ENCODE data around the gene HEXB. TPM values are rescaled to one million over a fixed set of nuclear protein-coding genes. Genes with fewer than 3 reads are reported as not detected.
A peak's percentile ranks its signal among the peaks of the same experiment; 100 is the strongest.

HEXB gene
- polyA plus RNA-seq: 100 to 1,000 TPM; 122 to 199 (median 128) TPM

DNA sequence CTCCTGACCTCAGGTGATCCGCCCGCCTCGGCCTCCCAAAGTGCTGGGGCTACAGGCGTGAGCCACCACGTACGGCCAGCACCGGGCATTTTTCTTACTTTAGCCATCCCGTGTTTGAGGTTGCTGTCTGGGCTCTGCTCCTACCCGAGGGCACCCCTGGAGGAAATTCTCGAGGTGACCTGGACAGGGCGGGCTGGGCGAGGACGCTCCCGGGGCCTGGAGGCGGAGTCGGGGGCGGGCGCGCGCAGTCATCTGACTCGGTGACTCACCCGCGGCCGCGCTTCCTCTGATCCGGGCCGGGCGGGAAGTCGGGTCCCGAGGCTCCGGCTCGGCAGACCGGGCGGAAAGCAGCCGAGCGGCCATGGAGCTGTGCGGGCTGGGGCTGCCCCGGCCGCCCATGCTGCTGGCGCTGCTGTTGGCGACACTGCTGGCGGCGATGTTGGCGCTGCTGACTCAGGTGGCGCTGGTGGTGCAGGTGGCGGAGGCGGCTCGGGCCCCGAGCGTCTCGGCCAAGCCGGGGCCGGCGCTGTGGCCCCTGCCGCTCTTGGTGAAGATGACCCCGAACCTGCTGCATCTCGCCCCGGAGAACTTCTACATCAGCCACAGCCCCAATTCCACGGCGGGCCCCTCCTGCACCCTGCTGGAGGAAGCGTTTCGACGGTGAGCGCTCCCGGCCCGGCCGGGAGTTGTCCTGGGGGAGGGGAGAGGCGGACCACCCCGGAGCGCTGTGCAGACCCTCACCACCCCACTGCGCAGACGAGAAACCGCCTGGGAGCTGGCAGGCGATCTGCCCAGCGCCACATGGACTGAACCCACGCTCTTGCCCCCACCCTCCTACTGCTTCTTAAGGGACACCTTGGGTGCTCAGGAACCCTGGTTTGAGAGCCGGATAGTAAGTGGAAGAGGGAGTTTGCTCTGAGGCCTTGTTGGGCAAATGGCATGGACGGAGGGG is at the start of gene HEXB:
Gene HEXB (plus strand): TSS at position 334 of the 952 bp plus-strand sequence. CDS start 28 bp downstream, at position 362.
- Mint-ChIP-seq H3K27me3 (ENCODE audit: low read depth in 3 of 3) (peaks cover 0 to 12% (median 2%) of the 10 kb centered on the region in 3 donors), H3K36me3 (peaks cover 0 to 13% (median 0%) of the 10 kb centered on the region in 3 donors), H3K9me3 (no peaks in the 10 kb centered on the region), H3K4me1 (peaks cover 24 to 31% of the 10 kb centered on the region in 2 donors), H3K4me3 (peak within 1 kb of the TSS; percentile 83 to 89 (median 84)), H3K27ac (peak within 1 kb of the TSS; percentile 51 to 90 (median 82))
- DNase-seq: peak; percentile 80 to 81 (median 81)

- Mint-ChIP-seq H3K4me3 (no peak overlapping the region), H3K27me3 (ENCODE audit: low read depth in 3 of 3) (peaks cover 4 to 27% (median 19%) of the 10 kb centered on the region in 3 donors), H3K27ac (peak overlapping the region in 1 of 6 donors; percentile 20), H3K4me1 (peaks cover 41% of the 10 kb centered on the region in 2 donors), H3K9me3 (no peaks in the 10 kb centered on the region), H3K36me3 (peaks cover 5 to 18% (median 8%) of the 10 kb centered on the region in 3 donors)
- DNase-seq: no peak
Measured at GRCh38 chr5:74636149-74636548, 48.9 kb upstream of the HEXB start.

DNA sequence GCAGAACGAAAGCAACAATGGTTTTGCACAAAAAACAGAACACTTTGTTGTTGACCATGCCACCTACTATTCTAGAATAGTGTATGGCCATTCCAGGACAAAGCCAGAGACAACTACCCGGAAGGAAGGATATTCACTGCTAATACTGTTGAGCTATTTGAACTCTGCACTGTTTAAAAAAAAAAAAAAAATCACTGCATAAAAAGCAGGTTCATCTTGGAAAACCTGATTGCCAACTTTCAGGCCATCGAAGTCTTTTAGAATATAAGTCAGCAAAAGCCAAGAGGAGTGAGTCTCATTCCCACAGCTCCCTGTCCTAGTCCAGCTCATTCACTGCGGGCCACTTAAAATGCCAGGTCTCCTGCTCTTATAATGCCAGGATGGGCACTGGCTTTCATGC is 48.5 kb upstream of the HEXB start:
- H3K36me3 Mint-ChIP-seq: peaks cover 5 to 18% (median 8%) of the 10 kb centered on the region in 3 donors
- H3K27ac Mint-ChIP-seq: peak overlapping the region in 1 of 6 donors; percentile 20
- peaks cover 4 to 24% (median 18%) of the 10 kb centered on the region in 3 donors for H3K27me3 Mint-ChIP-seq (ENCODE audit: low read depth in 3 of 3)
- peaks cover 39 to 41% of the 10 kb centered on the region in 2 donors for H3K4me1 Mint-ChIP-seq
- no peak for DNase-seq
- H3K4me3 Mint-ChIP-seq: no peak overlapping the region
- no peaks in the 10 kb centered on the region for H3K9me3 Mint-ChIP-seq

DNA sequence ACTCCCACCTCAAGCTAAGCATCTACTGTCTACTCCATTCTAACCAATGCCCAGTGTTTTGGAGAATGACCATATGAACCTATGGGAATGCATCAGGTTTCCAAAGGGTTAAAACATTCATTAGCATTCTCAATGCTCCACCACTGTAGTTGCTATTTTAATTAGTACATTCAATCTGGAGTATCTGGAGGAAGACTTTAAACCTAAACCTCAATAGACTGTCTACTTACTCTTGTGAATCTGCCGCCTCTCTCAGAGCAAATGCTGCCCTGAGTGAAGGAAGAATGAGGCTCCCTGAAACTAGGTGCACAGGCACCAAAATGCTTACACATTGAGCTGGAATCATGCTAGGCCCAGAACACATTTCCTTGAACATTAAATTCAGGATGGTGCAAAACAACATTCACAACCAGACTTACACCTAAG is 46.5 kb upstream of the HEXB start:
- peak overlapping the region; percentile 88 to 96 (median 94) for H3K4me3 Mint-ChIP-seq

DNA sequence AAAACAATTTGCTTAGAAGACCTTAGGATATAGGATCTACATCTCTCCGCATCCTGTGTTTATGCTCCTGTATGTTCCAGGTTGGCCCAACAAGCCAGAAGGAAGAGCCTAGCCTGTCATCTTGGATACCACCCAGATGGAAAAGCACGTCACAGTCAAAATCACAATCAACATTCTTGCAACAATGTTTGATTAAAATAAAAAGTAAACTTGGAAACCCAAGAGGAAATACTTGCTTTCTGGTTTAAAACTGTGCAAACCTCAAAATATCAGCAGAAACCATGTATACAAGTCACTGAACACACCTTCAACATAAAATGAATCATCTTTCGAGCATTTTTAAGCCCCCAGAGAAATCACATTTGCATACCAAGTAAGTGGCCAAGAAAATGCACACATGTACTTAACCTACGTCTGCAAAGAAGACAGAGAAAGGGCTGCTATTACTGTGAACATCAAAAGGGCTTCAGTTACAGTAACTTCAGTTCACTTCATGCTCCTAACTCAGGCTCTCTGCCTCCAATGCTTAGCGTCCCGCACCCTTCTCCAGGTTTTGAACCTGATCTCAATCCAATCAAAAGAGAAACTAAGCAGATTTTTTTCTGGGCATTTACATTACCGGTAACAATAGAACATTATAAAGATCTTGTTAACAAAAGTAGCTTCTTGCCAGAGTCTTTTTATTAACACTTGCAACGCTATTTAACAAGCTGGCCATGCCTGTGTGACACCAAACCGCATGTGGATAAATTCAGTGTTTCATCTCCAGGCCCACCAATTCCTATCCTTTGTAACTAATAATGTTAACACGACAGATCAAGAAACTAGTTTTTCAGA is 45.8 kb upstream of the HEXB start:
- peaks cover 4 to 20% (median 14%) of the 10 kb centered on the region in 3 donors for H3K27me3 Mint-ChIP-seq (ENCODE audit: low read depth in 3 of 3)
- no peaks in the 10 kb centered on the region for H3K9me3 Mint-ChIP-seq
- peaks cover 37 to 40% of the 10 kb centered on the region in 2 donors for H3K4me1 Mint-ChIP-seq
- peak; percentile 23 to 58 (median 23) for DNase-seq
- H3K4me3 Mint-ChIP-seq: peak overlapping the region; percentile 88 to 96 (median 94)
- peak overlapping the region; percentile 54 to 97 (median 90) for H3K27ac Mint-ChIP-seq
- H3K36me3 Mint-ChIP-seq: peaks cover 0 to 18% (median 8%) of the 10 kb centered on the region in 3 donors

More for the DNA sequence above, 46.5 kb upstream of the HEXB start:
- Mint-ChIP-seq H3K4me1 (peaks cover 37 to 40% of the 10 kb centered on the region in 2 donors), H3K9me3 (no peaks in the 10 kb centered on the region), H3K36me3 (peaks cover 4 to 18% (median 8%) of the 10 kb centered on the region in 3 donors), H3K27ac (peak overlapping the region in 5 of 6 donors; percentile 54 to 97 (median 90)), H3K27me3 (ENCODE audit: low read depth in 3 of 3) (peaks cover 4 to 20% (median 14%) of the 10 kb centered on the region in 3 donors)
- no peak for DNase-seq

GRCh38 chr5:74639807-74640449 is 45.1 kb upstream of the HEXB start:
- Mint-ChIP-seq H3K9me3 (no peaks in the 10 kb centered on the region), H3K4me3 (peak overlapping the region; percentile 88 to 96 (median 94)), H3K27ac (peak overlapping the region; percentile 54 to 97 (median 90)), H3K36me3 (peaks cover 0 to 11% (median 8%) of the 10 kb centered on the region in 3 donors), H3K27me3 (ENCODE audit: low read depth in 3 of 3) (peaks cover 4 to 20% (median 14%) of the 10 kb centered on the region in 3 donors), H3K4me1 (peaks cover 37 to 40% of the 10 kb centered on the region in 2 donors)
- DNase-seq: peak; percentile 29 to 54 (median 36)

DNA sequence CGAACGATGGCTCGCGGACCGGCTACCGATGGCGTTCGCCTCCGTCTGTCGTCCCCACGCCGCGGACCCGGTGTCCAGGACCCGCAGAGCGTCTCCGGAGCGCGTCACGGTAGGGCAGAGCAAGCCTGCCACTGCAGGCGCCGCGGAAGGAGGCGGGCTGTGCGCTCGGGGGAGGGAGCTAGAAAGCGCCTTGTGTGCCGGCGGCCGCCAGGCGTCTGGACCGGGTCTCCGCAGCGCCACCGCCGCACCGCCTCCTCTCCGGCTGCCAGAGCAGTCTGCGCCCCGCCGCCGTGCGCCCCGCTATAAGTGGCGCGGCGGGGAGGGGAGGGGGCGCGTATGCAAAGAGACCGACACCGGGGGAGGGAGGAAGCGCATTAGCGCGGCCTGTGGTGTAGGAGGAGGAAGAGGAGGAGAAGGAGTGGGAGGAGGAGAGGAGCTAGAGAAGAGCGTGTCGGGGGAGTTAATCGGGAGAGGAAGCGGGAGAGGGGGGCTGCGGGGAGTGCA is 44.5 kb upstream of the HEXB start, which contains the start of gene ENC1:
Gene ENC1 (minus strand): TSS at position 279 of the 504 bp plus-strand sequence. CDS start 4,243 bp downstream, outside the sequence.
- no peaks in the 10 kb centered on the region for H3K9me3 Mint-ChIP-seq
- peaks cover 0 to 7% (median 7%) of the 10 kb centered on the region in 3 donors for H3K36me3 Mint-ChIP-seq
- peak; percentile 79 to 89 (median 80) for DNase-seq
- H3K4me1 Mint-ChIP-seq: peaks cover 37 to 40% of the 10 kb centered on the region in 2 donors
- H3K27ac Mint-ChIP-seq: peak within 1 kb of the TSS; percentile 54 to 97 (median 90)
- H3K27me3 Mint-ChIP-seq (ENCODE audit: low read depth in 3 of 3): peaks cover 4 to 20% (median 14%) of the 10 kb centered on the region in 3 donors
- H3K4me3 Mint-ChIP-seq: peak within 1 kb of the TSS; percentile 88 to 96 (median 94)

DNA sequence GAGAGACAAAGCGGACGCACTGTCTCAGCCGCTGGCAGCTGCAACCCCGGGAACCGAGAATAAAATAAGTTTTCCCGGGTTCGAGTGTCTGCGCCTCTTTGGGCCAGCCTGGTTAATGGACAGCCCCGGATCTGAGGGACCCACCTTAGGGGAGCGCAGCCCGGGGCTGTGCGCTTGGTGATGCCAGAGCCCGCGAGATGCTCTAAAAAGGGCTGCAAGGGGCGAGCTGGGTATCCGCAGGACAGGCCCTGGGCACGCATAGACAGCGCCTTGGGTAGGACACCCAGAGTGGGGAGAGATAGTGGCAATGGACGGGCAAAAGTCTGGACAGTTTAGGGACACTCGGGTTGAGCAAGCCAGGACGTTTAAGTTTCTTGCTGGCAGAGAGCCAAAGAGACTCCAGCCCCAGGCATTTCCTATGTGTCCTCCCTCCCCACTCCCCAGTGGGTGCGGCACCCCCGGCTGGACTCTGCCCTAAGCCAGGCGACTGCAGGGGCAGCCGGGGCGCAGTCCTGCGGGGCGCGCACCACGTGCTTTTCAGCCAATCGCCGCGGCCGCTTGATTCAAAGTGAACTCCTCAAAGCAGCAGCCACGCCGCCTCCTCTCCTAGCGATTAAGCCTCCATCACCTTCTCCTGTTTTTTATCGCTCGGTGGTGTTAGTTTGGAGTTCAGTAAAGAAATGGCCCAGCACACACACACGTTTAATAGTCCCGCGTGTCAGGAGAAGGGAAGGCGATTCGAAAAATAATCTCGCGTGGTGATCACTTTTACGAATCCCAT is 43.9 kb upstream of the HEXB start:
- H3K36me3 Mint-ChIP-seq: peaks cover 0 to 1% (median under 1%) of the 10 kb centered on the region in 3 donors
- peak; percentile 31 to 56 (median 46) for DNase-seq
- H3K4me3 Mint-ChIP-seq: peak overlapping the region; percentile 88 to 96 (median 94)
- H3K27me3 Mint-ChIP-seq (ENCODE audit: low read depth in 3 of 3): peaks cover 4 to 20% (median 14%) of the 10 kb centered on the region in 3 donors
- H3K27ac Mint-ChIP-seq: peak overlapping the region; percentile 54 to 97 (median 84)
- peaks cover 37 to 40% of the 10 kb centered on the region in 2 donors for H3K4me1 Mint-ChIP-seq
- H3K9me3 Mint-ChIP-seq: no peaks in the 10 kb centered on the region

DNA sequence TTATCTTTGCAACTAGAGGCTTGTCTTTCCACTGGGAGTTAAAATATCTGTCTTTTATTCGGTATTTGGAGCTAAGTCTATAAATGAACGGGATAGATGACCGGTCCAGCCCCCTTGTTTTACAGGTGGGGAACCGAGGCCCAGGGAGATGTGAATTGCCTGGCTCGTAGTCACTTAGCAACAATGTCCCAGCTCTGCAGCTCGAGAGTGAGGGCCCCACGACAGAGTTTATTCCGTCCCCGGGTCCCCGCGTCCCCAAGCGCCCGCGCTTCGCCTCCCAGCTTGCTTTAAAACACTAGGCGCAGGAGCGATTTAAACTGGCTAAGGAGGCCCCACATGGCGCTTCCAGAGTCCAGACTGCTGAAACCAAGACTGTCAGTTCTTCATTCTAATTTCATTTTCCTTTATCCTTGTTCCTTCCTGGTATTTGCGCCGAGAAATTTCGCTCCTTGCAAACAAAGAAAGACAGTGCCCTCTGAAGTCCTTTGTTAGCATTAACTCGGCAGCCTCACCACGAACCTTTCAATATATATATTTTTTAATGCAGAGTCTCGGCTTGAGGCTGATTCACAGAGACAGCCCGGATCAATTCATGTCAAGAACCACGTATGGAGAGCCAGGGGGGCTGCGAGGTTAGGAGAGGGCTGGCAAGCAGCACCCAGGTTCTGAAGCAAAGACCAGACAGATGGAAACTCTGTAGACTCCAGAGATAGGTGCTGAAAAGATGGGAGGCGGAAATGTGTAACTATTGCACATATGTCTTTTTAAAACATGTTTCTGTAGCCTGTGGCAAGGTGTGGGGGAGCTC is 43.1 kb upstream of the HEXB start:
- Mint-ChIP-seq H3K27ac (peak overlapping the region; percentile 54 to 97 (median 84)), H3K36me3 (no peaks in the 10 kb centered on the region), H3K4me3 (peak overlapping the region; percentile 88 to 96 (median 94))

DNA sequence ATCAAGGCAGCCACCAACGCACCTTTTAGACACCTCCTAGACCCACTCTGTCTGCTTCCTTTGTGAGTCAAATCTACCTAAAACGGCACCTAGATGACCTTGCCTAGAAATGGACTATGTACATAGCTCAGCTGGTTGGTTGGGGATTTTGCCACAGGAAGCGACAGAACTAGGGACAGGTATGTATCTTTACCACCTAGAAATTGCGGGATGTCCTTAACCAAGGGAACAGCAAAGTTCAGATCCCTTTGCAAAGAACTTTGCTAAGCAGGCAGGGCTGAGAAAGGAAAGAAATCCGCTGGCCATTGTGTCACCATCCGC is 42.5 kb upstream of the HEXB start:
- Mint-ChIP-seq H3K27ac (no peak overlapping the region), H3K4me1 (peaks cover 36 to 40% of the 10 kb centered on the region in 2 donors), H3K4me3 (no peak overlapping the region), H3K27me3 (ENCODE audit: low read depth in 3 of 3) (peaks cover 6 to 24% (median 12%) of the 10 kb centered on the region in 3 donors), H3K9me3 (no peaks in the 10 kb centered on the region), H3K36me3 (no peaks in the 10 kb centered on the region)
- DNase-seq: no peak

More for the DNA sequence above, 43.1 kb upstream of the HEXB start:
- Mint-ChIP-seq H3K9me3 (no peaks in the 10 kb centered on the region), H3K27me3 (ENCODE audit: low read depth in 3 of 3) (peaks cover 6 to 20% (median 14%) of the 10 kb centered on the region in 3 donors), H3K4me1 (peaks cover 37 to 40% of the 10 kb centered on the region in 2 donors)
- DNase-seq: peak; percentile 23 to 58 (median 36)

GRCh38 chr5:74643111-74643562 is 41.9 kb upstream of the HEXB start:
- H3K27me3 Mint-ChIP-seq (ENCODE audit: low read depth in 3 of 3): peaks cover 6 to 22% (median 12%) of the 10 kb centered on the region in 3 donors
- H3K4me1 Mint-ChIP-seq: peaks cover 31 to 36% of the 10 kb centered on the region in 2 donors
- H3K4me3 Mint-ChIP-seq: no peak overlapping the region
- H3K9me3 Mint-ChIP-seq: no peaks in the 10 kb centered on the region
- DNase-seq: no peak
- no peaks in the 10 kb centered on the region for H3K36me3 Mint-ChIP-seq
- no peak overlapping the region for H3K27ac Mint-ChIP-seq
